GM20000 (cell line): ENCODE results near the gene FOXL1.

ENCODE experiments used
- DNase-seq: peaks from one replicate; pipeline ENCODE4 v3.0.0; 2012; ENCODE audit warnings: low spot score
- TF ChIP-seq, protein P1 (sequence below): IDR thresholded peaks from 2 replicates; pipeline ENCODE4 v1.5.1; 2012; ENCODE audit warnings: mild to moderate bottlenecking, control low read depth; ENCODE audit errors: extremely low read depth, missing control alignments

The FOXL1 gene

GRCh38 chr16:86578061-86578599 is at the start of gene FOXL1:
Gene FOXL1, plus strand, starts transcription at chr16:86578549. Its CDS starts 175 bp downstream, at chr16:86578724.
- TF ChIP-seq, protein P1, sequence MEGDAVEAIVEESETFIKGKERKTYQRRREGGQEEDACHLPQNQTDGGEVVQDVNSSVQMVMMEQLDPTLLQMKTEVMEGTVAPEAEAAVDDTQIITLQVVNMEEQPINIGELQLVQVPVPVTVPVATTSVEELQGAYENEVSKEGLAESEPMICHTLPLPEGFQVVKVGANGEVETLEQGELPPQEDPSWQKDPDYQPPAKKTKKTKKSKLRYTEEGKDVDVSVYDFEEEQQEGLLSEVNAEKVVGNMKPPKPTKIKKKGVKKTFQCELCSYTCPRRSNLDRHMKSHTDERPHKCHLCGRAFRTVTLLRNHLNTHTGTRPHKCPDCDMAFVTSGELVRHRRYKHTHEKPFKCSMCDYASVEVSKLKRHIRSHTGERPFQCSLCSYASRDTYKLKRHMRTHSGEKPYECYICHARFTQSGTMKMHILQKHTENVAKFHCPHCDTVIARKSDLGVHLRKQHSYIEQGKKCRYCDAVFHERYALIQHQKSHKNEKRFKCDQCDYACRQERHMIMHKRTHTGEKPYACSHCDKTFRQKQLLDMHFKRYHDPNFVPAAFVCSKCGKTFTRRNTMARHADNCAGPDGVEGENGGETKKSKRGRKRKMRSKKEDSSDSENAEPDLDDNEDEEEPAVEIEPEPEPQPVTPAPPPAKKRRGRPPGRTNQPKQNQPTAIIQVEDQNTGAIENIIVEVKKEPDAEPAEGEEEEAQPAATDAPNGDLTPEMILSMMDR = no peak
- no peak for DNase-seq

- DNase-seq = no peak
- TF ChIP-seq, protein P1 = no peak
These were observed 49.2 kb upstream of the FOXL1 start for GRCh38 chr16:86529160-86529559.

DNA sequence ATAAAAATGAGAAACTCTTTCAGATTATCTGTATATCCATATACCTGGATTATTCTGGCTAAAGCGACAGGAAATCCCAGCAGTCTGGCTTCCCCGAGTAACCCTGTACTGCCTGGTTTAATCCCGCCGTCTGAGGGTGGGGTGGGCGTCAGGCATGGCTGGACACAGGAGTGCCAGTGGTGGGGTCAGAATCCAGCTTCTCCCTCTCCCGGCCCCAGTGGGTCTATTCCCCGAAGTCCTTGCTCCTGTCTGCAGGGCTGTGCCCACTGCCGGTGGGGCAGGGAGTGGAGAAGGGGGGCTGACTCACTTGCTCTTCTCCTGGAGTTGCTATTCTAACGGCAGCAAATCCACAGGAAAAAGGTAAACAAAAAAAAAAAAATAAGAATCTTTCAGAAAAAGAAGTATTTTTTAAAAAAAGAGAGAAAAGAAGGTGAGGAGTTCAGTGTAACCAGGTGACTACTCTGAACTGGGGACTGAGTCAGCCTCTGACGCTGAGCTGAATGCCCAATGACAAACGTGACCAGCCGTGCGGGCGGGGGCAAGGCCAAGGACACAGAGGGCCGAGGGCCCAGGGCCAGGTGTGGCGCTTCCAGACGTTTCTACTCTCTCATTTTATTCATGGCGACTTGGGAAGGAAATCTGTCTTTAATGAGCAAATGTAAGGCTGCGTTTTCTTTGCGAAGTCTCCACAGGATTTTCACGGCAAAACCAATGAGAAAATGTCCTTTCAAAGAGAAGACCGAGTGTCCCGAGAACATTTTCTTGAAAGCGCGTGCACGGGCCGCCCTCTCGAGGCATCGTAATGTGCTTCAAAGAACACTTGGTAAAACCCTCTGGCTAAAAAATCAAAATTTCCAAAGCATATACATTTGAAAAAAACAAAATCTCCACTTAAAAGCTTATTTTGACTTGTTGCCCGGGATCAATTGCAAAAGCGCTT is 47.8 kb upstream of the FOXL1 start:
- TF ChIP-seq, protein P1 = no peak
- no peak for DNase-seq

- TF ChIP-seq, protein P1 = no peak
- DNase-seq = no peak
These were observed 47.2 kb upstream of the FOXL1 start for GRCh38 chr16:86531191-86531545.

- TF ChIP-seq, protein P1 = no peak
- DNase-seq = no peak
These were observed 46.5 kb upstream of the FOXL1 start for GRCh38 chr16:86531641-86532525.

DNA sequence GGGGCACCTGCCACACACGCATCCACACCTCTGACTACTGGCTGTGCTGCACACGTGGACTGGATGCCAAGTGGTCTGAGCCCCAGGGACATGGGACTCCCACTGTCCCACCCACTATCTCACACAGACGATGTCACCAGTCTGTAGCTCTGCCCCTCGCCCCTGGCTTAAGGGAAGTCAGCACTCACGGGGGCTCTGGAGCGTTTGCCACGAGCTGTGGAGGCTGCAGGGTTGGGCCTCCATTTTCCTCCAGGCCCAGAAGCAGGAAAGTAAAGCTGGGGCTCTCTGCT is 45.9 kb upstream of the FOXL1 start:
- no peak for DNase-seq
- TF ChIP-seq, protein P1 = no peak

- DNase-seq = no peak
- TF ChIP-seq, protein P1 = no peak
These were observed 45.3 kb upstream of the FOXL1 start for GRCh38 chr16:86533076-86533475.
